Mammary epithelial cell (primary cell): Measurements from ENCODE around the gene RFX3.

ENCODE experiments used
- EZH2 ChIP-seq: IDR thresholded peaks from 2 replicates; pipeline ENCODE4 v1.6.1; 2012; ENCODE audit warnings: low read length, inconsistent platforms, borderline replicate concordance
- TF ChIP-seq, protein P1 (sequence below), 2 donors: IDR thresholded peaks in 1 of 2; conservative IDR thresholded peaks in 1 of 2; 2 replicates each; pipeline ENCODE4 v1.5.1; 2011 to 2012; ENCODE audit warnings: inconsistent platforms in 2 of 2, low read length in 2 of 2, mild to moderate bottlenecking in 2 of 2, control low read depth in 1 of 2, low read depth in 1 of 2; ENCODE audit not compliant: insufficient read depth in 1 of 2; ENCODE audit errors: extremely low read depth in 1 of 2

DNA sequence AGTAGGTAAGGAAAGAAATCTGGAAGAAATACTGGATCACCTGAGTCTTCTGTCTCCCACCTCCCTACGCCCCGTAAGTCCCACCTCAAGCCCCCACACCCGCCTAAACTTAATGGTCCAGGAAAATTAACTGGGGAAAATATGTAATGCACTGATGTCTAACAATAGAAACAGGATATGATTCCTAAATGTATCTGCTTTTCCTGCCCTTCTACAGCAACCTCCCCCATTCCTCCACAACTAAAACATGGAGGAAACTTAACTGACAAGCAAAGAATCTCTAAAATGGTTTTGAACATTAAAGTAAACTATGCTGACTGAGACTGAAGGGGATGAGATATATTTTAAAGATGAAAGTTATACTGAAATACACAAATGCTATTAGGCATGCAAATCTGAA is 10.4 kb downstream of the RFX3 start:
- TF ChIP-seq, protein P1, sequence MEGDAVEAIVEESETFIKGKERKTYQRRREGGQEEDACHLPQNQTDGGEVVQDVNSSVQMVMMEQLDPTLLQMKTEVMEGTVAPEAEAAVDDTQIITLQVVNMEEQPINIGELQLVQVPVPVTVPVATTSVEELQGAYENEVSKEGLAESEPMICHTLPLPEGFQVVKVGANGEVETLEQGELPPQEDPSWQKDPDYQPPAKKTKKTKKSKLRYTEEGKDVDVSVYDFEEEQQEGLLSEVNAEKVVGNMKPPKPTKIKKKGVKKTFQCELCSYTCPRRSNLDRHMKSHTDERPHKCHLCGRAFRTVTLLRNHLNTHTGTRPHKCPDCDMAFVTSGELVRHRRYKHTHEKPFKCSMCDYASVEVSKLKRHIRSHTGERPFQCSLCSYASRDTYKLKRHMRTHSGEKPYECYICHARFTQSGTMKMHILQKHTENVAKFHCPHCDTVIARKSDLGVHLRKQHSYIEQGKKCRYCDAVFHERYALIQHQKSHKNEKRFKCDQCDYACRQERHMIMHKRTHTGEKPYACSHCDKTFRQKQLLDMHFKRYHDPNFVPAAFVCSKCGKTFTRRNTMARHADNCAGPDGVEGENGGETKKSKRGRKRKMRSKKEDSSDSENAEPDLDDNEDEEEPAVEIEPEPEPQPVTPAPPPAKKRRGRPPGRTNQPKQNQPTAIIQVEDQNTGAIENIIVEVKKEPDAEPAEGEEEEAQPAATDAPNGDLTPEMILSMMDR (conservative IDR thresholded peaks at IDR 0.05 in 1 of 2, IDR thresholded peaks at IDR 0.05 in 1 of 2; ENCODE audit: extremely low read depth in 1 of 2, insufficient read depth in 1 of 2, low read depth in 1 of 2, low read length in 2 of 2) = no peak
- no peak for TF ChIP-seq EZH2
